8988T (cell line): ENCODE measurements around the gene REM1.
A peak's percentile ranks its signal among the peaks of the same experiment; 100 is the strongest.
"Not testable (repeated sequence)": the region's sequence is repeated elsewhere in the genome, so short reads cannot be mapped to it uniquely, and the experiment has no call there.

Source experiments
- DNase-seq: peaks from one replicate; pipeline ENCODE4 v3.0.0; 2011

The REM1 gene

GRCh38 chr20:31474758-31475427, at the start of gene REM1, which contains the start of gene DEFB124:
Gene REM1, plus strand, starts transcription at chr20:31475288. Its CDS starts 1,158 bp downstream, at chr20:31476446.
Gene DEFB124, minus strand, starts transcription at chr20:31475127. Its CDS starts 2,114 bp downstream, at chr20:31473013.
- DNase-seq: no peak

GRCh38 chr20:31425797-31426196, 49.3 kb upstream of the REM1 start:
- no peak for DNase-seq

- DNase-seq: not testable (repeated sequence)
Observed at GRCh38 chr20:31426891-31427551, 48.1 kb upstream of the REM1 start.

GRCh38 chr20:31427576-31427975, 47.5 kb upstream of the REM1 start:
- not testable (repeated sequence) for DNase-seq

- no peak for DNase-seq
Observed at GRCh38 chr20:31430568-31431115, 44.4 kb upstream of the REM1 start.

- DNase-seq: no peak
Observed at GRCh38 chr20:31440012-31440659, 35.0 kb upstream of the REM1 start, which contains the start of gene DEFB123. Gene DEFB123, plus strand, starts transcription at chr20:31440632. Its CDS starts 67 bp downstream, at chr20:31440699.

- DNase-seq: no peak
Observed at GRCh38 chr20:31446084-31446819, 28.8 kb upstream of the REM1 start.

GRCh38 chr20:31449511-31450414, 25.3 kb upstream of the REM1 start:
- no peak for DNase-seq

GRCh38 chr20:31452575-31452974, 22.5 kb upstream of the REM1 start:
- DNase-seq: no peak

GRCh38 chr20:31454361-31454760, 20.7 kb upstream of the REM1 start:
- no peak for DNase-seq

- not testable (repeated sequence) for DNase-seq
Observed at GRCh38 chr20:31470946-31471345, 4.1 kb upstream of the REM1 start.

- DNase-seq: no peak
Observed at GRCh38 chr20:31472395-31473330, 2.4 kb upstream of the REM1 start.

GRCh38 chr20:31473331-31474096, 1.6 kb upstream of the REM1 start:
- DNase-seq: peak; percentile 47

GRCh38 chr20:31474097-31474436, 1.0 kb upstream of the REM1 start:
- no peak for DNase-seq

GRCh38 chr20:31475472-31476293, 595 bp downstream of the REM1 start:
- DNase-seq: peak; percentile 33

- no peak for DNase-seq
Observed at GRCh38 chr20:31476294-31476585, 1.2 kb downstream of the REM1 start.

GRCh38 chr20:31476643-31477215, 1.6 kb downstream of the REM1 start:
- peak; percentile 46 for DNase-seq

- DNase-seq: no peak
Observed at GRCh38 chr20:31484001-31484400, 8.9 kb downstream of the REM1 start.
